GM21529 (cell line): ENCODE measurements around the gene DEPDC7.
"Not testable (repeated sequence)": the region's sequence is repeated elsewhere in the genome, so short reads cannot be mapped to it uniquely, and the experiment has no call there.

Experiments
- ATAC-seq: cut with Tn5 transposase; IDR thresholded peaks from one replicate; pipeline ENCODE4 v1.9.1; 2021; ENCODE audit not compliant: unreplicated experiment

DEPDC7 gene

GRCh38 chr11:33021937-33022336, 6.3 kb downstream of the DEPDC7 start:
- ATAC-seq = no peak

- no peak for ATAC-seq
These were observed 9.7 kb downstream of the DEPDC7 start for GRCh38 chr11:33025339-33025722.

GRCh38 chr11:33027233-33027632, 11.6 kb downstream of the DEPDC7 start:
- ATAC-seq = no peak

- ATAC-seq = no peak
These were observed 12.3 kb downstream of the DEPDC7 start for GRCh38 chr11:33027846-33028536.

GRCh38 chr11:33028537-33028914, 12.8 kb downstream of the DEPDC7 start:
- ATAC-seq = no peak

GRCh38 chr11:33029218-33029617, 13.5 kb downstream of the DEPDC7 start:
- ATAC-seq = not testable (repeated sequence)

- ATAC-seq = no peak
These were observed 17.8 kb downstream of the DEPDC7 start for GRCh38 chr11:33033493-33033892.

GRCh38 chr11:33035011-33035410, 19.3 kb downstream of the DEPDC7 start:
- no peak for ATAC-seq

- peak; percentile 73 for ATAC-seq
These were observed 23.8 kb downstream of the DEPDC7 start, which contains the start of gene TCP11L1 for GRCh38 chr11:33039274-33040032. Gene TCP11L1 (plus strand): TSS chr11:33039572. CDS start chr11:33043774, 4,202 bp downstream.

GRCh38 chr11:33040033-33040861, 24.6 kb downstream of the DEPDC7 start:
- peak; percentile 29 for ATAC-seq

GRCh38 chr11:33040862-33041453, 25.3 kb downstream of the DEPDC7 start:
- ATAC-seq = peak; percentile 25

- ATAC-seq = no peak
These were observed 27.6 kb downstream of the DEPDC7 start for GRCh38 chr11:33043221-33043830.

GRCh38 chr11:33044285-33044756, 28.6 kb downstream of the DEPDC7 start:
- ATAC-seq = no peak

GRCh38 chr11:33045551-33046255, 30.0 kb downstream of the DEPDC7 start:
- ATAC-seq = no peak

GRCh38 chr11:33048701-33049100, 33.0 kb downstream of the DEPDC7 start:
- not testable (repeated sequence) for ATAC-seq

GRCh38 chr11:33049565-33050408, 34.1 kb downstream of the DEPDC7 start:
- ATAC-seq = not testable (repeated sequence)

GRCh38 chr11:33052231-33052630, 36.6 kb downstream of the DEPDC7 start:
- ATAC-seq = no peak

- ATAC-seq = no peak
These were observed 39.7 kb downstream of the DEPDC7 start for GRCh38 chr11:33055375-33055774.

GRCh38 chr11:33057284-33057683, 41.6 kb downstream of the DEPDC7 start:
- ATAC-seq = no peak
